Kidney (tissue), 14 donors: ENCODE data around the gene CAMTA1. TPM values are rescaled to one million over a fixed set of nuclear protein-coding genes. Genes with fewer than 3 reads are reported as not detected.

ENCODE experiments used
- DNase-seq, 5 donors: peaks; one replicate each; pipeline ENCODE4 v3.0.0-alpha.2; 2013 to 2020
- FAIRE-seq: peaks from 2 replicates; lab custom pipeline; 2012; peaks lifted over from hg19 to GRCh38; lab: Jason Lieb, UNC
- H3K27ac ChIP-seq, 2 donors: one replicate each; pipeline ENCODE4 v1.7.0; 2013; ENCODE audit warnings: low read depth in 2 of 2, low read length in 2 of 2, inconsistent platforms in 1 of 2
- H3K27me3 ChIP-seq: one replicate; pipeline ENCODE4 v1.7.1; 2013; ENCODE audit warnings: low read length, inconsistent platforms; ENCODE audit not compliant: control insufficient read depth, insufficient read depth
- H3K36me3 ChIP-seq, 3 donors: one replicate each; pipeline versions ENCODE4 v1.7.0 to v1.7.1; 2013; ENCODE audit warnings: low read length in 3 of 3, control low read depth in 1 of 3, inconsistent platforms in 1 of 3; ENCODE audit not compliant: insufficient read depth in 3 of 3, control insufficient read depth in 2 of 3
- H3K4me1 ChIP-seq, 3 donors: one replicate each; pipeline versions ENCODE4 v1.7.0 to v1.7.1; 2013; ENCODE audit warnings: low read length in 3 of 3, inconsistent platforms in 1 of 3, low read depth in 1 of 3; ENCODE audit not compliant: control insufficient read depth in 2 of 3, insufficient read depth in 2 of 3
- H3K4me3 ChIP-seq, 3 donors: one replicate each; pipeline versions ENCODE4 v1.7.0 to v1.8.1; 2013; ENCODE audit warnings: low read length in 3 of 3, control low read depth in 1 of 3, inconsistent platforms in 1 of 3
- H3K9ac ChIP-seq, 3 donors: one replicate each; pipeline versions ENCODE4 v1.7.0 to v1.7.1; 2013; ENCODE audit warnings: low read length in 3 of 3, control low read depth in 1 of 3, inconsistent platforms in 1 of 3
- H3K9me3 ChIP-seq, 3 donors: one replicate each; pipeline versions ENCODE4 v1.7.0 to v1.7.1; 2013; ENCODE audit warnings: low read length in 3 of 3, control low read depth in 1 of 3, inconsistent platforms in 1 of 3; ENCODE audit not compliant: control insufficient read depth in 2 of 3, insufficient read depth in 1 of 3
- CTCF ChIP-seq: IDR thresholded peaks from 3 replicates; pipeline ENCODE4 v1.5.1; 2012; ENCODE audit warnings: mild to moderate bottlenecking, moderate library complexity, borderline replicate concordance; ENCODE audit not compliant: insufficient read depth; ENCODE audit errors: extremely low read depth
- intact Hi-C: fragments of 100-400 bp; cut with DNase I; formaldehyde crosslinking; loops from one replicate; pipeline ENCODE4 v1.11.1; 2022
- polyA plus RNA-seq: library from polyadenylated mRNA; stranded (reverse); fragments of 350-450 nt; fragmentation: Illumina TruSeq; extraction: RNeasy Lipid Tissue Mini Kit (QIAGEN cat#74804); gene quantifications from one replicate; pipeline ENCODE4 v1.2.3, GENCODE V29; 2014; ENCODE audit warnings: low read depth, low replicate concordance; ENCODE audit not compliant: insufficient read depth
- total RNA-seq: library from RNA; stranded (reverse); fragmentation: NEBNext Ultra II Directional; extraction: Animal tissue kit (Norgen Biotek cat#: 25700); gene quantifications from one replicate; pipeline ENCODE4 v1.2.1, GENCODE V29; 2021
- donor health status: control.
- donor health status: control.
- donor health status: control.
- donor health status: control.
- donor health status: control.
- donor health status: DM: yes; HTN: yes; CAD: no.
- donor health status: Normal renal cell carcinoma (clear cell type).

The CAMTA1 gene
- total and polyA plus RNA-seq, 2 donors from 2014 or later: 79.0 to 170 TPM

- Histone ChIP-seq H3K4me1 (no peaks in the 10 kb centered on the region), H3K9ac (no peak overlapping the region), H3K9me3 (no peaks in the 10 kb centered on the region), H3K4me3 (no peak overlapping the region), H3K36me3 (no peaks in the 10 kb centered on the region), H3K27ac (no peak overlapping the region), H3K27me3 (no peaks in the 10 kb centered on the region)
- no peak for DNase-seq
- FAIRE-seq: no peak
- no peak for TF ChIP-seq CTCF
- intact Hi-C loops: no loop called here
These were observed 27.4 kb upstream of the CAMTA1 start for GRCh38 chr1:6757719-6758435.

- H3K9me3 ChIP-seq: no peaks in the 10 kb centered on the region
- H3K9ac ChIP-seq: no peak overlapping the region
- H3K4me1 ChIP-seq: no peaks in the 10 kb centered on the region
- DNase-seq (no peak), FAIRE-seq (no peak)
- H3K27ac ChIP-seq: no peak overlapping the region
- no peak for TF ChIP-seq CTCF
- H3K36me3 ChIP-seq: no peaks in the 10 kb centered on the region
- H3K27me3 ChIP-seq: no peaks in the 10 kb centered on the region
- no peak overlapping the region for H3K4me3 ChIP-seq
- intact Hi-C loops: no loop called here
These were observed 24.0 kb upstream of the CAMTA1 start for GRCh38 chr1:6761196-6761737.

- H3K36me3 ChIP-seq: no peaks in the 10 kb centered on the region
- DNase-seq: no peak
- no peak overlapping the region for H3K4me3 ChIP-seq
- H3K27ac ChIP-seq: no peak overlapping the region
- H3K4me1 ChIP-seq: no peaks in the 10 kb centered on the region
- no peaks in the 10 kb centered on the region for H3K9me3 ChIP-seq
- intact Hi-C loops: no loop called here
- no peak for TF ChIP-seq CTCF
- no peak overlapping the region for H3K9ac ChIP-seq
- no peak for FAIRE-seq
- H3K27me3 ChIP-seq: no peaks in the 10 kb centered on the region
These were observed 23.2 kb upstream of the CAMTA1 start for GRCh38 chr1:6762060-6762459.
